ENCODE measurements around the gene RCAN1.

Gene RCAN1

DNA sequence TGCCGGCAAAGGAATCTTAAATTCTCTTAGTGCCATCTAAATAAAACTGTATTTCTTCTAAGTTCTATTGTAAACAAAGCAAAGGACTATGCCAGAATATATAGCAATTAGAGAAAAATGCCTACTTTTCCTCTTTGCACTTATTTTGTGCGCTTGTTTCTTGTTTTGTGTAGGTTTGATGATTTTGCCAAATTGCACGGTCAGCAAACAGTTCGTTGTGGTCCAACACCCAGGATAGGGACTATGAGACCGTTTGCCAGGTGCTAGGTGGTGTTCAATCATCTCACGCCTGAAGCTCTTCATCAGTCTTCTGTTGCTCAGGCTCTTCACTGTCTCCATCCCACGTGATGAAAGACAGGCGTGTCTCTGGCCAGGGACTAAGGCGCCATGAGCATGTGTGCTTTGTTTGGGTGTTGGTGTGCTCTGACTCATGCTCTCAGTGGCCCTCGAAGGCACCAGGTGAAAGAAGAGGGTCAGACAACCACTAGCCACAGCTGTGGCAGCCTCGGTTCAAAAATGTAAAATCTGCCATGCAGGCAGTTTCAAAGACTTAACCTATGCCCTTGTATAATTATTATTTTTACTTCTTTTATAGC lies 66.0 kb downstream of the RCAN1 start:
- Histone ChIP-seq H3K4me3 (ENCODE audit: control insufficient read depth in 1 of 7, extremely low read depth in 1 of 7, insufficient read depth in 4 of 7, low read depth in 2 of 7, low read length in 6 of 7) (no peak overlapping the region), H3K9me3 (ENCODE audit: control extremely low read depth in 1 of 5, control insufficient read depth in 4 of 5, insufficient read depth in 2 of 5, low read depth in 1 of 5, low read length in 4 of 5) (peaks cover 0 to 5% (median 0%) of the 10 kb centered on the region in 5 experiments), H3K4me1 (ENCODE audit: control extremely low read depth in 1 of 4, control insufficient read depth in 4 of 4, insufficient read depth in 4 of 4, low read length in 3 of 4) (peaks cover 12 to 41% (median 31%) of the 10 kb centered on the region in 4 experiments), H3K27me3 (replicated peaks in 2 of 5; ENCODE audit: control insufficient read depth in 4 of 5, insufficient read depth in 5 of 5, low read length in 4 of 5) (no peaks in the 10 kb centered on the region), H3K27ac (ENCODE audit: insufficient read depth in 1 of 2, low read depth in 1 of 2, low read length in 2 of 2, poor library complexity in 1 of 2, severe bottlenecking in 2 of 2) (no peak overlapping the region), H3K36me3 (ENCODE audit: control insufficient read depth in 4 of 4, insufficient read depth in 4 of 4, low read length in 3 of 4) (no peaks in the 10 kb centered on the region)
- DNase-seq, result no peak
- 94% methylated on average over 8 of the region's 11 CpGs for WGBS (ENCODE audit: insufficient coverage)
- ChIA-PET CTCF (interaction anchor here (1.3 kb wide), 1 partner anchor 38 kb away, joined by 5 read pairs; no protein-coding TSS in a partner anchor), POLR2A (no interaction called here)

DNA sequence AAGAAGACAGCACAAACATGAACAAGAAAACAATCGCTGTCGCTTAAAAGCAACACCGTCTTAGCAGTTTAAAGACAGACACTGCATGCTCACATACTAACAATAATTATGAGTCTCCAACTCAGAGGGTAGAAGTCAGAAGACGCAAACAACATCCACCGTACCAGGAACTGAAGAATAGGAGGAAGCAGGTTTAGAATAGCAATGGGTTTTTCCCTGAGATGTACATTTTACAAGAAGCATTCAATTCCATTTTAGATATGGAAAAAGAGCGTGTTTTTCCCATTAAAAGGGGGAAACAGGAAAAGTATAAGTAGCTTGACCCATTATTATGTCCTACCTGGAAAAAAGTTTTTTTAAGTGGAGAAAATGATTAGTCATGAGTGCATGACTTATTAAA lies 68.4 kb downstream of the RCAN1 start:
- H3K4me1 ChIP-seq (ENCODE audit: control extremely low read depth in 1 of 4, control insufficient read depth in 4 of 4, insufficient read depth in 4 of 4, low read length in 3 of 4), result peaks cover 12 to 35% (median 24%) of the 10 kb centered on the region in 4 experiments
- ChIA-PET CTCF (interaction anchor here (0.7 kb wide), 1 partner anchor 1025 kb away, joined by 3 read pairs; no protein-coding TSS in a partner anchor), POLR2A (interaction anchor here (0.7 kb wide), 1 partner anchor 35 kb away, joined by 3 read pairs; no protein-coding TSS in a partner anchor)
- DNase-seq, result peak in 2 of 3 donors; percentile 32 to 45
- no peak overlapping the region for H3K27ac ChIP-seq (ENCODE audit: insufficient read depth in 1 of 2, low read depth in 1 of 2, low read length in 2 of 2, poor library complexity in 1 of 2, severe bottlenecking in 2 of 2)
- H3K27me3 ChIP-seq (replicated peaks in 2 of 5; ENCODE audit: control insufficient read depth in 4 of 5, insufficient read depth in 5 of 5, low read length in 4 of 5), result no peaks in the 10 kb centered on the region
- H3K4me3 ChIP-seq (ENCODE audit: control insufficient read depth in 1 of 7, extremely low read depth in 1 of 7, insufficient read depth in 4 of 7, low read depth in 2 of 7, low read length in 6 of 7), result no peak overlapping the region
- H3K9me3 ChIP-seq (ENCODE audit: control extremely low read depth in 1 of 5, control insufficient read depth in 4 of 5, insufficient read depth in 2 of 5, low read depth in 1 of 5, low read length in 4 of 5), result peaks cover 0 to 10% (median 0%) of the 10 kb centered on the region in 5 experiments
- no peaks in the 10 kb centered on the region for H3K36me3 ChIP-seq (ENCODE audit: control insufficient read depth in 4 of 4, insufficient read depth in 4 of 4, low read length in 3 of 4)
- WGBS (ENCODE audit: insufficient coverage), result 60% methylated on average over 1 of the region's 6 CpGs

GRCh38 chr21:34545079-34545884 lies 69.6 kb downstream of the RCAN1 start:
- Histone ChIP-seq H3K36me3 (ENCODE audit: control insufficient read depth in 4 of 4, insufficient read depth in 4 of 4, low read length in 3 of 4) (no peaks in the 10 kb centered on the region), H3K4me3 (ENCODE audit: control insufficient read depth in 1 of 7, extremely low read depth in 1 of 7, insufficient read depth in 4 of 7, low read depth in 2 of 7, low read length in 6 of 7) (peak overlapping the region in 4 of 7 experiments; percentile 2 to 40 (median 28)), H3K27me3 (replicated peaks in 2 of 5; ENCODE audit: control insufficient read depth in 4 of 5, insufficient read depth in 5 of 5, low read length in 4 of 5) (no peaks in the 10 kb centered on the region), H3K9me3 (ENCODE audit: control extremely low read depth in 1 of 5, control insufficient read depth in 4 of 5, insufficient read depth in 2 of 5, low read depth in 1 of 5, low read length in 4 of 5) (peaks cover 0 to 10% (median 0%) of the 10 kb centered on the region in 5 experiments), H3K27ac (ENCODE audit: insufficient read depth in 1 of 2, low read depth in 1 of 2, low read length in 2 of 2, poor library complexity in 1 of 2, severe bottlenecking in 2 of 2) (peak overlapping the region in 1 of 2 experiments; percentile 15), H3K4me1 (ENCODE audit: control extremely low read depth in 1 of 4, control insufficient read depth in 4 of 4, insufficient read depth in 4 of 4, low read length in 3 of 4) (peaks cover 12 to 35% (median 24%) of the 10 kb centered on the region in 4 experiments)
- ChIA-PET CTCF (no interaction called here), POLR2A (no interaction called here)
- DNase-seq, result peak; percentile 53 to 93 (median 90)
- 27% methylated on average over 6 of the region's 10 CpGs for WGBS (ENCODE audit: insufficient coverage)

GRCh38 chr21:34544032-34544496 lies 70.8 kb downstream of the RCAN1 start:
- no peak overlapping the region for H3K27ac ChIP-seq (ENCODE audit: insufficient read depth in 1 of 2, low read depth in 1 of 2, low read length in 2 of 2, poor library complexity in 1 of 2, severe bottlenecking in 2 of 2)
- no peak overlapping the region for H3K4me3 ChIP-seq (ENCODE audit: control insufficient read depth in 1 of 7, extremely low read depth in 1 of 7, insufficient read depth in 4 of 7, low read depth in 2 of 7, low read length in 6 of 7)
- H3K9me3 ChIP-seq (ENCODE audit: control extremely low read depth in 1 of 5, control insufficient read depth in 4 of 5, insufficient read depth in 2 of 5, low read depth in 1 of 5, low read length in 4 of 5), result peaks cover 0 to 10% (median 0%) of the 10 kb centered on the region in 5 experiments
- H3K36me3 ChIP-seq (ENCODE audit: control insufficient read depth in 4 of 4, insufficient read depth in 4 of 4, low read length in 3 of 4), result no peaks in the 10 kb centered on the region
- H3K27me3 ChIP-seq (replicated peaks in 2 of 5; ENCODE audit: control insufficient read depth in 4 of 5, insufficient read depth in 5 of 5, low read length in 4 of 5), result no peaks in the 10 kb centered on the region
- DNase-seq, result peak; percentile 45 to 69 (median 66)
- 98% methylated on average over 6 of the region's 7 CpGs for WGBS (ENCODE audit: insufficient coverage)
- ChIA-PET CTCF (interaction anchor here (1.5 kb wide), 1 partner anchor 34 kb away, joined by 4 read pairs; no protein-coding TSS in a partner anchor), POLR2A (no interaction called here)
- peaks cover 12 to 35% (median 24%) of the 10 kb centered on the region in 4 experiments for H3K4me1 ChIP-seq (ENCODE audit: control extremely low read depth in 1 of 4, control insufficient read depth in 4 of 4, insufficient read depth in 4 of 4, low read length in 3 of 4)

GRCh38 chr21:34543017-34543416 lies 71.9 kb downstream of the RCAN1 start:
- Histone ChIP-seq H3K4me1 (ENCODE audit: control extremely low read depth in 1 of 4, control insufficient read depth in 4 of 4, insufficient read depth in 4 of 4, low read length in 3 of 4) (peaks cover 12 to 35% (median 24%) of the 10 kb centered on the region in 4 experiments), H3K36me3 (ENCODE audit: control insufficient read depth in 4 of 4, insufficient read depth in 4 of 4, low read length in 3 of 4) (no peaks in the 10 kb centered on the region), H3K27me3 (replicated peaks in 2 of 5; ENCODE audit: control insufficient read depth in 4 of 5, insufficient read depth in 5 of 5, low read length in 4 of 5) (no peaks in the 10 kb centered on the region), H3K27ac (ENCODE audit: insufficient read depth in 1 of 2, low read depth in 1 of 2, low read length in 2 of 2, poor library complexity in 1 of 2, severe bottlenecking in 2 of 2) (no peak overlapping the region), H3K4me3 (ENCODE audit: control insufficient read depth in 1 of 7, extremely low read depth in 1 of 7, insufficient read depth in 4 of 7, low read depth in 2 of 7, low read length in 6 of 7) (no peak overlapping the region), H3K9me3 (ENCODE audit: control extremely low read depth in 1 of 5, control insufficient read depth in 4 of 5, insufficient read depth in 2 of 5, low read depth in 1 of 5, low read length in 4 of 5) (peaks cover 0 to 10% (median 0%) of the 10 kb centered on the region in 5 experiments)
- ChIA-PET POLR2A (no interaction called here), CTCF (interaction anchor here (1.1 to 1.5 kb wide), 2 partner anchors 32 to 60 kb away, joined by 3 to 4 read pairs; no protein-coding TSS in a partner anchor)
- WGBS (ENCODE audit: insufficient coverage), result 67% methylated on average over 3 of the region's 3 CpGs
- no peak for DNase-seq

DNA sequence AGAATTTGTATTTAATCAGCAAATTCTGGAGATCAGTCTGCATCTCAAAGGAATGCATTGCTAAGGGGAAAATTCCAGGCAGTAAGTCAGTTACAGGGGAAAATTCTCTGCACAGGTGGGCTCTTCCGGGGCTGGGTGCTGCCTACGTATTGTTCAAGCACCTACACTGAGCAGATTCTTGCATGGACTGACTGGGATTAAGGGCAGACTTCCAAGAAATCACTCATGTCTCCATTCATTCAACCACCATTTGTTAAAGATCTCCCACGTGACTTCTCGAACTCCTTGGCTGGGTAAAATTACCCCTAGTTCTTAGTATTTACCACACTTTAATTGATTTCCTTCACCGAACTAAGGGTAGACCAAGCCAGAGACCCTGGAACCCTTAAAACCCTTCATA lies 74.7 kb downstream of the RCAN1 start:
- ChIA-PET POLR2A (no interaction called here), CTCF (interaction anchor here (1.0 kb wide), 1 partner anchor 23 kb away, joined by 3 read pairs; no protein-coding TSS in a partner anchor)
- no peaks in the 10 kb centered on the region for H3K36me3 ChIP-seq (ENCODE audit: control insufficient read depth in 4 of 4, insufficient read depth in 4 of 4, low read length in 3 of 4)
- DNase-seq, result no peak
- H3K9me3 ChIP-seq (ENCODE audit: control extremely low read depth in 1 of 5, control insufficient read depth in 4 of 5, insufficient read depth in 2 of 5, low read depth in 1 of 5, low read length in 4 of 5), result peaks cover 0 to 10% (median 0%) of the 10 kb centered on the region in 5 experiments
- H3K4me1 ChIP-seq (ENCODE audit: control extremely low read depth in 1 of 4, control insufficient read depth in 4 of 4, insufficient read depth in 4 of 4, low read length in 3 of 4), result peaks cover under 1 to 17% (median 9%) of the 10 kb centered on the region in 4 experiments
- 93% methylated on average over 4 of the region's 5 CpGs for WGBS (ENCODE audit: insufficient coverage)
- no peaks in the 10 kb centered on the region for H3K27me3 ChIP-seq (replicated peaks in 2 of 5; ENCODE audit: control insufficient read depth in 4 of 5, insufficient read depth in 5 of 5, low read length in 4 of 5)
- no peak overlapping the region for H3K4me3 ChIP-seq (ENCODE audit: control insufficient read depth in 1 of 7, extremely low read depth in 1 of 7, insufficient read depth in 4 of 7, low read depth in 2 of 7, low read length in 6 of 7)
- H3K27ac ChIP-seq (ENCODE audit: insufficient read depth in 1 of 2, low read depth in 1 of 2, low read length in 2 of 2, poor library complexity in 1 of 2, severe bottlenecking in 2 of 2), result no peak overlapping the region

Measured in common myeloid progenitor, CD34-positive (primary cell).